Fibroblast of lung (primary cell): Measurements from ENCODE around the gene LRIT2.

Experiments
- CTCF ChIP-seq, 2 donors: IDR thresholded peaks in 1 of 2; conservative IDR thresholded peaks in 1 of 2; 1 replicate in 1 of 2; 2 replicates in 1 of 2; pipeline ENCODE4 v1.5.1; 2011 to 2012; ENCODE audit warnings: low read length in 2 of 2, control low read depth in 1 of 2, inconsistent platforms in 1 of 2, low read depth in 1 of 2, mild to moderate bottlenecking in 1 of 2
- EZH2 ChIP-seq: IDR thresholded peaks from 2 replicates; pipeline ENCODE4 v1.5.1; 2012; ENCODE audit warnings: low read length, control low read depth, mild to moderate bottlenecking; ENCODE audit errors: missing control alignments

- no peak for TF ChIP-seq CTCF (conservative IDR thresholded peaks at IDR 0.05 in 1 of 2, IDR thresholded peaks at IDR 0.05 in 1 of 2; ENCODE audit: low read depth in 1 of 2, low read length in 2 of 2)
- TF ChIP-seq EZH2: no peak
Observed at GRCh38 chr10:84261236-84261915, 36.0 kb upstream of the LRIT2 start.
